Endothelial cell (in vitro differentiated cells): ENCODE results near the gene CUX1. TPM values are rescaled to one million over a fixed set of nuclear protein-coding genes. Genes with fewer than 3 reads are reported as not detected.

ENCODE experiments used
- DNase-seq: peaks from one replicate; pipeline ENCODE4 v3.0.0; 2021; ENCODE audit warnings: low spot score
- H3K27ac Mint-ChIP-seq: one replicate; pipeline ENCODE4 v1.8.0; 2021; ENCODE audit warnings: mixed read lengths, inconsistent platforms; ENCODE audit not compliant: unreplicated experiment
- H3K27me3 Mint-ChIP-seq: one replicate; pipeline ENCODE4 v1.8.0; 2021; ENCODE audit warnings: mild to moderate bottlenecking, moderate library complexity, mixed read lengths, inconsistent platforms; ENCODE audit not compliant: unreplicated experiment
- H3K36me3 Mint-ChIP-seq: one replicate; pipeline ENCODE4 v1.8.0; 2021; ENCODE audit warnings: mild to moderate bottlenecking, low read depth, mixed read lengths, inconsistent platforms; ENCODE audit not compliant: unreplicated experiment
- H3K4me1 Mint-ChIP-seq: one replicate; pipeline ENCODE4 v1.8.0; 2021; ENCODE audit warnings: mild to moderate bottlenecking, mixed read lengths, inconsistent platforms; ENCODE audit not compliant: unreplicated experiment
- H3K4me3 Mint-ChIP-seq: one replicate; pipeline ENCODE4 v1.8.0; 2021; ENCODE audit warnings: mild to moderate bottlenecking, mixed read lengths, inconsistent platforms; ENCODE audit not compliant: unreplicated experiment
- H3K9me3 Mint-ChIP-seq: one replicate; pipeline ENCODE4 v1.8.0; 2021; ENCODE audit warnings: mixed read lengths, inconsistent platforms; ENCODE audit not compliant: unreplicated experiment
- total RNA-seq: library from RNA; stranded (reverse); fragmentation: NEBNext Ultra II Directional; extraction: Animal tissue kit (Norgen Biotek cat#: 25700); gene quantifications from one replicate; pipeline ENCODE4 v1.2.1, GENCODE V29; 2021; ENCODE audit not compliant: unreplicated experiment
- TF ChIP-seq, protein P1 (sequence below): fragments of 200-600 bp; sonication (generic); IDR thresholded peaks from one replicate; pipeline ENCODE4 v1.5.0; 2021; ENCODE audit warnings: antibody characterized with exemption; ENCODE audit not compliant: unreplicated experiment

Gene CUX1
- total RNA-seq, 1 donor from 2014 or later: 43.7 TPM

DNA sequence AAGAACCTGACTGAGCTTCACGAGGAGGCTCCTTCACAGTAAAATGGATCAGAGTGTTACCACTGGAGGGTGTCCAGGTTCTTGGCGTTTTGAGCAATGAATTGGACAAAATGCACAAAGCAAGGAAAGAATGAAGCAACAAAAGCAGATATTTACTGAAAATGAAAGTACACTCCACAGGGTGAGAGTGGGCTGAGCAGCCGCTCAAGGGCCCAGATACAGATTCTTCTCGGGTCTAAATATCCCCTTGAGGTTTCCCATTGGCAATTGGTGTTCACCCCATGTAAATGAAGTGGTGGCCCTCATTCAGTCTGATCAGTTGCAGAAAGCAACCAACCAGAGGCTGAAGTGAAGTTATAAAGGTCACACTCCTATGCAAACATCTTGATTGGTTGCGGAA lies 254.6 kb downstream of the CUX1 start:
- Mint-ChIP-seq H3K9me3 (no peaks in the 10 kb centered on the region), H3K4me3 (no peak overlapping the region), H3K27ac (no peak overlapping the region), H3K27me3 (peaks cover 4% of the 10 kb centered on the region), H3K36me3 (peaks cover 20% of the 10 kb centered on the region), H3K4me1 (peaks cover 12% of the 10 kb centered on the region)
- DNase-seq: no peak
- TF ChIP-seq, protein P1, sequence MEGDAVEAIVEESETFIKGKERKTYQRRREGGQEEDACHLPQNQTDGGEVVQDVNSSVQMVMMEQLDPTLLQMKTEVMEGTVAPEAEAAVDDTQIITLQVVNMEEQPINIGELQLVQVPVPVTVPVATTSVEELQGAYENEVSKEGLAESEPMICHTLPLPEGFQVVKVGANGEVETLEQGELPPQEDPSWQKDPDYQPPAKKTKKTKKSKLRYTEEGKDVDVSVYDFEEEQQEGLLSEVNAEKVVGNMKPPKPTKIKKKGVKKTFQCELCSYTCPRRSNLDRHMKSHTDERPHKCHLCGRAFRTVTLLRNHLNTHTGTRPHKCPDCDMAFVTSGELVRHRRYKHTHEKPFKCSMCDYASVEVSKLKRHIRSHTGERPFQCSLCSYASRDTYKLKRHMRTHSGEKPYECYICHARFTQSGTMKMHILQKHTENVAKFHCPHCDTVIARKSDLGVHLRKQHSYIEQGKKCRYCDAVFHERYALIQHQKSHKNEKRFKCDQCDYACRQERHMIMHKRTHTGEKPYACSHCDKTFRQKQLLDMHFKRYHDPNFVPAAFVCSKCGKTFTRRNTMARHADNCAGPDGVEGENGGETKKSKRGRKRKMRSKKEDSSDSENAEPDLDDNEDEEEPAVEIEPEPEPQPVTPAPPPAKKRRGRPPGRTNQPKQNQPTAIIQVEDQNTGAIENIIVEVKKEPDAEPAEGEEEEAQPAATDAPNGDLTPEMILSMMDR: no peak

DNA sequence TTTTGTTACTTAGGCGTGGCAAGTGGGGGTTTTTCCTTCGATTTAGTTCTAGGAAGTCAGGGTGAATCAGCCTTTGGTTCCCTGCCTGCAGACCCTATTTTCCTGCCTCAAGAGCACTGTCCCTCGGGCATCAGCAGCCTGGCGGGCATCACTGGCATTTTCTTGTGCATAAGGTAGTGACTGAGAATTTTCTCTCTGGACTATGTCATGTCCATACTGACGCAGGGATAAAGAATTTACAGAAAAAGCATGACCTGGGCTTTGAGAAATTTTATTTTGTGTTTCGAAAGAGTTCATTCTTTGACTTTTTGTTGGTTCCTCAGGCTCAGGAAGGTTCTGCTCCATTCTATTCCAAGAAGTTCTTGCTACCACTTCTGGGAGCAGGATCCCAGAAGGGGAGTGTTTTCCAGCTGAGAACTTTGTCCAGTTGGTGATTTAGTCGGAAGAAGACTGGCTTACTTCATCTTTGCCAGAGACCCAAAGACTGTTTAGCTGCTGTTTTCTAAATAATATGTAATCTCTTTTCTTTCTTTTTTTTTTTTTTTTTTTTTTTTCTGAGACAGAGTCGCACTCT lies 255.3 kb downstream of the CUX1 start:
- Mint-ChIP-seq H3K27ac (no peak overlapping the region), H3K9me3 (no peaks in the 10 kb centered on the region), H3K4me3 (no peak overlapping the region), H3K36me3 (peaks cover 22% of the 10 kb centered on the region), H3K27me3 (peaks cover 4% of the 10 kb centered on the region), H3K4me1 (peaks cover 17% of the 10 kb centered on the region)
- TF ChIP-seq, protein P1: no peak
- no peak for DNase-seq

DNA sequence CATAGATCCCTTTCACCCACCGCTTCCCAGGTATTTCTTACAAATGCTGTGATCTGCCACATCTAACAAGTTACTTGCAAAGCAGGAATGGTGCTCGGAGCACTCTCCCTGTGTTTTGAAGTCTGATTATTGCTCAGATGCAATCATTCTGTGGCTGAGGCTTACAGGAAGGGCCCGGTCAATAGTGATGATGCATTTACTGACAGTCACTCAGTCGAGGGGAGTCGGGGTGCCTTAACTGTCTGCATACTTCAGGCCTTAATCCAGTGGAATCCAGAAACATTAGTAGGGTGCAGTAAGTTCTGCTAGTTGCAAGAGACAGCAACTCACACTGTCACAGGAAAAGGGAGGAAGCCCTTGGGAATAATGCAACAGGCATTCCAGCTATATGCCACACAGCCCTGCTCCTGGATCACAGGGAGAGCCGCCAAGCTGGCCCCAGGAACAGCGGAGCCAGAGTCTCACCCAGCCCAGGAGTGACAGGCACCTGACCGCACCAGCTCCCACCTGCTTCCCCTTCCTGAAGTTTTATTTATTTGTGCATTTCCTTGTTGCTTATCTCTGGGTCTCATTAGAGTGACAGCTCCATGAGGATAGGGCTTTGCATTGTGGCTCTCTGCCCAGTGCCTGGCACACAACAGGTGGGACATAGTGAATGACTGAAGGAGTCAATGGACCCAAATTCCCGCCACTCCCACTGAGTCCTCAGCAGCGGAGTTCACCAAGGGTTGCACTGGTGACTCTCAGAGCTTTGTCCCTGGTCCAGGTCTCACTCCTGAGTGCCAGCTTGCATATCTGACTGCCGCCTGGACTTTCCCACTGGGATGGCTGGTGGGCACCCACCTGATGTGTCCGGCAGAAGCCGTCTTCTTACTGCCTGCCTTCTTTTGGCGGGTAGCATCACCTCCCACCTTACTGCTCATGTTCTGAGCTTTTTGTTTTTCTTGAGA lies 256.8 kb downstream of the CUX1 start:
- Mint-ChIP-seq H3K27ac (no peak overlapping the region), H3K27me3 (peaks cover 2% of the 10 kb centered on the region), H3K4me3 (no peak overlapping the region), H3K9me3 (no peaks in the 10 kb centered on the region), H3K36me3 (peaks cover 22% of the 10 kb centered on the region), H3K4me1 (peaks cover 18% of the 10 kb centered on the region)
- DNase-seq: no peak
- TF ChIP-seq, protein P1: no peak

DNA sequence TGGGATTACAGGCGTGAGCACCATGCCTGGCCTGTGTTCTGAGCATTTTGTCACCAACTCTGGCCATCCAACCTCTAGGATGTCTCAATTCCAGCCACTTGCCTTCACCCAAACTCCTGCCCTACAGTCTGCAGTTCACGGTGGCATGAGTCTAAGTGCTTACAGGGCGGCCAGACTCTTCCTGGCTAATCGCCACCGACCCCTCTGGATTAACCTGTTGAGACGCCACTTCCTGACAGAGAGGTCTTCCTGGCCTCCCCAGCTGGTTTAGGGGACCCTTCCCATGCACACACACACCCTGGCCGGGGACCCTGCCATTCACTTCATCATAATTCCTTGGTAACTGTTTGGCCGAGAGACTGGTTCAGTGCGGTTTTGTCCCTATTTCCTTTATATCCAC lies 257.7 kb downstream of the CUX1 start:
- H3K9me3 Mint-ChIP-seq: no peaks in the 10 kb centered on the region
- H3K36me3 Mint-ChIP-seq: peaks cover 19% of the 10 kb centered on the region
- no peak overlapping the region for H3K4me3 Mint-ChIP-seq
- no peak for DNase-seq
- TF ChIP-seq, protein P1: no peak
- no peak overlapping the region for H3K27ac Mint-ChIP-seq
- H3K27me3 Mint-ChIP-seq: no peaks in the 10 kb centered on the region
- H3K4me1 Mint-ChIP-seq: peaks cover 21% of the 10 kb centered on the region
